NCI-H2227 treated with DMSO at 0.1 percent for 48 hours (cell line): ENCODE results near the gene SFN.
"Not testable (repeated sequence)": the region's sequence is repeated elsewhere in the genome, so short reads cannot be mapped to it uniquely, and the experiment has no call there.

Experiments used
- DNase-seq: peaks from one replicate; lab custom pipeline; 2025; lab: John Stamatoyannopoulos, UW

The SFN gene

GRCh38 chr1:26862781-26863684 is at the start of gene SFN:
Gene SFN, plus strand, starts transcription at chr1:26863149. Its CDS starts 64 bp downstream, at chr1:26863213.
- DNase-seq = no peak

DNA sequence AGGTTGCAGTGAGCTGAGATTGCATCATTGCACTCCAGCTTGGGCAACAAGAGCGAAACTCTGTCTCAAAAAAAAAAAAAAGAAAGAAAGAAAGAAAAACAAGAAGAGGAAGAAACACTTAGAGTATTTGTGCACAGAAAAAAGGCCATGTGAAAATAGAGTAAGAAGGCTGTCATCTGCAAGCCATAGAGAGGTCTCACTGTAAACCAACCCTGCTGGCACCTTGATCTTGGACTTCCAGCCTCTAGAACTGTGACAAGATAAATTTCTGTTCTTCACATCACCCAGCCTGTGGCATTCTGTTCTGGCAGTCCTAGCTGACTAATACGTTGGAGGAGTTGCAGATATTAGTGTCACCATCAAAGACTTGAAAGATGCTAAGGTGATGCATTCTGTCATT is 48.6 kb upstream of the SFN start:
- DNase-seq = no peak

DNA sequence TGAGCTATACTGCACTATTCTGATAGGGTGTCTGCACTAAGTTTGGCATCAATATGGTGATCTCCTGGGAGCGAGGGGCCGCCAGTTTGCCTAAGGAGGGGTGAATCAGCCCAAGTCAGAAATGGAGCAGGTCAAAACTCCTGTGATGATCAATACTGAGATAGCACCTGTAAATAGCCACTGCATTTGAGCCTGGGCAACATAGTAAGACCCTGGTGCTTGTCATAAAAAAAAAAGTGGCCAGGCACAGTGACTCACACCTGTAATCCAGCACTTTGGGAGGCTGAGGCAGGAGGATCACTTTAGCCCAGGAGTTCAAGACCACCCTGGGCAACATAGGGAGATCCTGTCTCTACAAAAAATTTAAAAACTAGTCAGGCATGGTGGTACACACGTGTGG is 48.1 kb upstream of the SFN start:
- DNase-seq = no peak

GRCh38 chr1:26820784-26821269 is 42.1 kb upstream of the SFN start:
- DNase-seq = no peak

- no peak for DNase-seq
These were observed 40.1 kb upstream of the SFN start for GRCh38 chr1:26822737-26823395.

- no peak for DNase-seq
These were observed 38.2 kb upstream of the SFN start for GRCh38 chr1:26824731-26825130.

DNA sequence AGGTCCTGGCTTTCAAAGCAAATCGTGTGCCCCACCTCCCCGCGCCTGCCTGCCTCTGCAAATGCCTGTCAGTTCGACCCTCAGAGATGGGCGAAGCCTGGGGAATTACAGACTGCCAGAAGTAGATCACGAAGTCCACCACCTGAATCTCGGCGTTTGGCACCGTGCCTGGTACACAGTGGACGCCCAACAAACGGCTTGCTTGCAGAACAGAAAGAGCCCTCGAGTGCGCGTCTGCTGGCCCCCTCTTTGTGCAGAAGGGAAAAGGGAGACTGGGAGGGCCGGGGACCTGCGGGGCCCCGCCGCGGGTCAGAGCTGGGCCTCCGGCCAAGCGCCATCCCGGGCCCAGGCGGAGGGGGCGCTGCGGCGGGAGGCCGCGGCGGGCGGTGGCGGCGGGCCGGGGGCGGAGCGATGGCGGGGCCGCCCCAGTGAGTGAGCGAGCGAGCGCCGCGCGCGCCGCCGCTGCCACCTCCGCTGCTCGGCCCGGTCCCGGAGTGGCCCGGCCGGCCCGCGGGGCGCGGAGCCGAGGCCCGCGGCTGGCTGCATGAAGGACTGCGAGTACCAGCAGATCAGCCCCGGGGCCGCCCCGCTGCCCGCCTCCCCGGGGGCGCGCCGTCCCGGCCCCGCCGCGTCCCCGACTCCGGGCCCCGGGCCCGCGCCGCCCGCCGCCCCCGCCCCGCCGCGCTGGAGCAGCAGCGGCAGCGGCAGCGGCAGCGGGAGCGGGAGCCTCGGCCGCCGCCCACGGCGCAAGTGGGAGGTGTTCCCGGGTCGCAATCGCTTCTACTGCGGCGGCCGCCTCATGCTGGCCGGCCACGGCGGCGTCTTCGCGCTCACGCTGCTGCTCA is 36.5 kb upstream of the SFN start, which contains the start of gene ZDHHC18:
Gene ZDHHC18 (plus strand): TSS at position 428 of the 845 bp plus-strand sequence. CDS start 117 bp downstream, at position 545.
- peak; percentile 71 for DNase-seq

DNA sequence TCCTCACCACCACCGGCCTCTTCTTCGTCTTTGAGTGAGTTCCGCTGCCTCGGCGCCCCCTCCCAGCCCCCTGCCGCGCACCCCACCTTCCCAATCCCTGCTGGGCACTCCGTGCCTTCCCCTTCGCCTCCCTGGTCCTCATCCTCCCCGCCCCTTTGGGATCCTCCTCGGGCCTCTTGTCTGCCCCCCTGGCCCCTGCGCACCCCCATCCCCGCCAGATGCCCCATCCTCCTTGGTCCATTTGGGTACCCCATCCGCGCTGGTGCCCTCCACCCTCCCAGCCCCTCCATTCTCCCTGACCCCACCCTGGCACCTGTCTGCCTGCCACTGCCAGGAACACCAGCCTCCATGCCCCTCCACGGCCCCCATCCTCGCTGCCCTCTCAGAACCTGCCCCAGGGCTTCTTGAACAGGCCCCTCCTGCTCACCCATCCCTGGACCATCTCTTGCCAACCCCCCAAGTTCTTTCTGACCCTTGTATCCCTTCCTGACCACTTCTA is 35.8 kb upstream of the SFN start:
- no peak for DNase-seq

- no peak for DNase-seq
These were observed 35.3 kb upstream of the SFN start for GRCh38 chr1:26827663-26828062.

GRCh38 chr1:26828411-26828991 is 34.4 kb upstream of the SFN start:
- DNase-seq = no peak

DNA sequence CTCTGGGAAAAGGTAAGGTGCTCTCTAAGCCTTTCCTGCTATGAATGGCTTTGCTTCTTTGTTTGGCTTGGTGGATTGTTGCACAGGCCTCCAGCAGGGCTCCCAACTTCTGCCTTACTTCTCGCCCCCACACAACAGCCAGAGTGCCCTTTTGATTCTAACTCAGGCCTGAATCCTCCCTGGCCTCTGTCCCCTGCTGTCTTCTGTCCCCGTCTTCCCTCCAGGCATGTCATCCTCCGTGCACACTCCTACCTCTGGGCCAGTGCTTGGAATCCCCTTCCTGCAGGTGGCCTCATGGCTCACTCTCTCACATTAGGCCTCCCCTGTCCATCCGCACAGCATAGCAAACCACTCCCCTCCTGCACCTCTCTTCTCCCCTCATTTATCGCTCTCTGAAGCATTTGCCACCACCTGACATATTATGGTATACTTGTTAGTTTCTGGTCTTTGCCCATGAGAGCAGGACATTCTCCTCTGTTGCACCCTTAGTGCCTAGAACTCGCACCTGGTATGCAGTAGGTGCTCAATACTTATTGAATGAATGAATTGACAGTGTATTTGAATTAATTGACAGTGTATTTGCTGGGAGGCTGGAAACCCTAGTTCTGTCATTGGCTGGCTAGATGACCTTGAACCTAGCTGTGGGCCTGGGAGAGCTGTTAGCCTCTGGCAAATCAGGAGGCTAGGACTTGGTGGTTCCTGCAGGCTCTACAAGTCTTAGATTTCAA is 33.6 kb upstream of the SFN start:
- no peak for DNase-seq

GRCh38 chr1:26831059-26831458 is 31.9 kb upstream of the SFN start:
- DNase-seq = no peak

GRCh38 chr1:26831546-26832248 is 31.3 kb upstream of the SFN start:
- DNase-seq = no peak

GRCh38 chr1:26832249-26832960 is 30.5 kb upstream of the SFN start:
- DNase-seq = no peak

DNA sequence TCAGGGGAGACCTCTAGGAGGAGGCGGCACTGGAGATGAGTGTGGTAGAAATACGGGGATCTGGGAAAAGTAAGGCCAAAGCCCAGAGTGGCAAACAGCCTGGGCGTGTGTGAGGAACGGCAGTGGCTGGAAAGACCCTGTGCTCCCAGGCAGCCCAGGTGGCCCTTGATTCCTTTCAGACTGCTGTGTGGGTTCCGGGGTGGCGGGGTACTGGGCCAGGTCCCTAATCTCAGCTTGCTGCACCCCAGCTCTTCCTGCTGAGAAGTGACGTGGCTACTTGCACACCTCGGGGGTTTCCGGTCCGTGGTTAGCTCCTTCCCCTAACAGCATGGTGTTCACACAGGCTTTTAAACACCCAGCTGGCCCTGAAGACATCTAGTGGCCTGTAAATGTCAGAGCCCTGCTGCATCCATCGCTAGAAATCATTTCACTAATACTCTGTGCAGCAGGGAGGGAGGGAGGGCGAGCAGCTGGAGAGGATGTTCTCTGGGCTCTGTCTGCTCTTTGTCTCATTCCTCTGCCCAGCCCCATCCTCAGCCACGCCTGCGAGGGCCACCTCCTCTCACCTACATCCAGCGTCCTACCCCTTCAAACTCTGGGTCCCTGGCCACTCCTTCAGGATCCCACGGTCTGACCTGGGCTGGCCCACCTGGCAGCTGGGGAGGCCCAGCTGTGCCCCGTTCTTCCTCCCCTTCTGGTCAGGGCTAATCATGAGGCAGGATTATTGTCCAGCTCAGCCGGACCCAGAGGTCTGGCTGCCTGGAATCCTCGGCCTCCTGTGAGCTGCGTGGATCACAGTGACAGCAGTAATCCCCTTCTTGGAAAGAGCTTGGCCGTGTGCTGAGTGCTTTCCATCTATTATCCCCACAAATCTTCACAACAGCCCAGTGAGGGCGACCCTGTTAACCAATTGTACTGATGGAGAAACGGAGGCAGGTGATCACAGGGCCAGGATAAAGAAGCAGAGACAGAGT is 29.2 kb upstream of the SFN start:
- peak; percentile 15 for DNase-seq

DNA sequence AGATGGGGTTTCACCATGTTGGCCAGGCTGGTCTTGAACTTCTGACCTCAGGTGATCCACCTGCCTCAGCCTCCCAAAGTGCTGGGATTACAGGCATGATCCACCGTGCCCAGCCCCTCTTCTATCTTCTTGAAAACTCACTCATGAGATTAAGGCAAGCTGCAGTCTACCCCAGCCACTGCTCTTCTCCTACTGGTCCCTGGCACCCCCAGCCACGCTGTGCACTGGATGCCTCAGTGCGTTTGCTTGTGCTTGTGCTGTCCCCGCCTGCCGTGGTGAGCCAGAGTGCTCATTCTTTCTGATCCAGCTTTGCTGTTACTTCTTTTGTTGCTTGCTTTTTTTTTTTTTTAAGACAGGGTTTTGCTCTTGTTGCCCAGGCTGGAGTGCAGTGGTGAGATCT is 25.3 kb upstream of the SFN start:
- not testable (repeated sequence) for DNase-seq

GRCh38 chr1:26838474-26839338 is 24.2 kb upstream of the SFN start:
- DNase-seq = no peak
